Cardiac septum (tissue), 1 donor: Measurements from ENCODE around the gene LCT. TPM values are rescaled to one million over a fixed set of nuclear protein-coding genes. Genes with fewer than 3 reads are reported as not detected.
A peak's percentile ranks its signal among the peaks of the same experiment; 100 is the strongest.

Experiments
- DNase-seq: peaks from one replicate; pipeline ENCODE4 v3.0.0-alpha.2; 2020; ENCODE audit warnings: low spot score
- intact Hi-C: fragments of 100-400 bp; cut with DNase I; formaldehyde crosslinking; loops from one replicate; pipeline ENCODE4 v1.14.0; 2022
- long read RNA-seq: library from polyadenylated mRNA; unstranded; transcript quantifications from one replicate; pipeline ENCODE4 v2.0.0, GENCODE V29; 2021
- total RNA-seq: library from RNA; stranded (reverse); fragmentation: NEBNext Ultra II Directional; extraction: Animal tissue kit (Norgen Biotek cat#: 25700); gene quantifications from one replicate; pipeline ENCODE4 v1.2.1, GENCODE V29; 2021
- donor health status: DM: no; HTN: no; CAD: no.

LCT gene
- not detected for total RNA-seq
- long read RNA-seq, result 0 reads

DNA sequence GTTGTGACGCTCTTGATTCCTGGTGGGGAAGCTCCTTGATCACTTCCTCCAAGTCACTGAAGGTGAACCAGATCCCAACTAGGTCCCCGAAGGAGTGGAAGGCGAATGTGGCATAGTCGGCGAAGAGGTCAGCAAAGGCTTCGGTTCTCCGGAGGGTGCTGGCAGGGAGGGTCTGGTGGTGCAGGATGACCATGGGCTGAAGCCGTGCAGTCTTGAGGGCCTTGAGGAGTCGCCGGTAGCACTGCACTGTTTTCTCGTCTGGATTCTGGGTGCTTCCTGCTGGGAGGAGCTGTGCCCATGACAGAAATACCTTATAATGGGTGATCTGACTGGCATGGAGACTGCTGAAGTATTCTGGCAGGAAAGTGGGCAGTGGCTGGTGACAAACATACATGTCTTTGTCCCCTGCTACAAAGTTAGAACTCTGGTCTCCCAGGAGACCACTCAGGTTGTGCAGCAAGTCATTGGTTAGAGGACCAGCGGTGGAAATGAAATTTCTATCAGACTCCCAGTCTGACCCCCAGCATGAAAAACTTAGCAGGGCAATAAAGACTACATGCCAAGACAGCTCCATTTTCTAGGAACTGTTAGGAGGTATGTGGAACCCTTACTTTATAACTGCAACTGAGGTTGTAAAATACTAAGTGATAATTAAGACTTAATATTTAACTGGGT, at the start of gene LCT:
Gene LCT, minus strand, starts transcription at position 589 of the 675 bp plus-strand sequence. Its CDS starts 15 bp downstream, at position 574.
- no peak for DNase-seq
- intact Hi-C loops, result no loop called here

DNA sequence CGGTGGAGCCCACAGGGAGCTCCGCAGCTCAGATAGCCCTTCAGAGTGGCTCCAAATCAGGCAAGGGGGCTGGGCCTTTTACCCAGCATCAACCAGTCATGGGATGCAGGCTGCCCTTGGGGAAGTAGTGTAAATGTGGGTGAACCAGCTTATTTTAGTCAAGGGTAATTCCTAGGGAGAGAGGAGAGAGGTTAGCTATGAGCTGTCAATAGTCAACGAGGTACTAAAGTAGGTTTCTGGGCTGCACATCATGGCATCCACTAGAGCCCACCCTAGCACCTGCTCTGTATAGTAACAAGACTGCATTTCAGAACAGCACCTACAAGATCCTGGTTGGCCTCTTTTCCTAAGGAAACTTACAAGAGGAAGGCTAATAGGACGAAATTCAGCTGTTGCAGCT, 48.7 kb upstream of the LCT start:
- no peak for DNase-seq
- intact Hi-C loops, result no loop called here

DNA sequence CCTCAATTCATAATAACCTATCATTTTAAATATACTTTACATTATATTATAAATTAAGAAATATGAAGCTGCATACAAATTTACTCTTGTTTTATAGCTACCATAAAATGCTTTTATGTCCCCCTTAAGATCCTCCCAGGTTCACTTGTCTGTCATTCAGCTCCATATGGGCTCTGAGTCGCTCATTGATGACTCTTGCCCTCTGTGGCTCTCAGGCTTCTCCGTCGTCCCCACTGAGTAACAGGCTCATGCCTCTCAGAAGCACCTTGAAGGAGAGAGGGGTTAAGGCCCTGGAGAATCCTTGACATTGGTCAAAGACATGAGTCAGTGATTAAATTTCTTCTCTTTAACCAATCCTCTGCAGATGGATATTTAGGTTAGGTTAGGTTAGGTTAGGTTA, 45.4 kb upstream of the LCT start:
- intact Hi-C loops, result no loop called here
- DNase-seq, result no peak

DNA sequence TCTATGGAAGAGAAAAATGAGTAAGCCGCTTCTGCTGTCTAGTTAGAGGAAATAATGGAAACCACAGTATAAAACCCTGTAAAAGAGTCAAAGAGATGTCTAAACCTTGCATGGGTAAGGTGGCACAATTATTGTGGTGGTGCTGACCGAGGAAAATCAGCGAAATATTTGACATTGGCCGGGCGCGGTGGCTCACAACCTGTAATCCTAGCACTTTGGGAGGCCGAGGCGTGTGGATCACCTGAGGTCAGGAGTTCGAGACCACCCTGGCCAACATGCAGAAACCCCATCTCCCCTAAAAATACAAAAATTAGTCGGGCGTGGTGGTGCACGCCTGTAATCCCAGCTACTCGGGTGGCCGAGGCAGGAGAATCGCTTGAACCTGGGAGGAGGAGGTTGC, 39.8 kb upstream of the LCT start:
- DNase-seq, result peak; percentile 4
- intact Hi-C loops, result loop anchor here (5.0 kb wide), 1 partner anchor 134 kb away; the partner anchor contains the start of gene UBXN4

DNA sequence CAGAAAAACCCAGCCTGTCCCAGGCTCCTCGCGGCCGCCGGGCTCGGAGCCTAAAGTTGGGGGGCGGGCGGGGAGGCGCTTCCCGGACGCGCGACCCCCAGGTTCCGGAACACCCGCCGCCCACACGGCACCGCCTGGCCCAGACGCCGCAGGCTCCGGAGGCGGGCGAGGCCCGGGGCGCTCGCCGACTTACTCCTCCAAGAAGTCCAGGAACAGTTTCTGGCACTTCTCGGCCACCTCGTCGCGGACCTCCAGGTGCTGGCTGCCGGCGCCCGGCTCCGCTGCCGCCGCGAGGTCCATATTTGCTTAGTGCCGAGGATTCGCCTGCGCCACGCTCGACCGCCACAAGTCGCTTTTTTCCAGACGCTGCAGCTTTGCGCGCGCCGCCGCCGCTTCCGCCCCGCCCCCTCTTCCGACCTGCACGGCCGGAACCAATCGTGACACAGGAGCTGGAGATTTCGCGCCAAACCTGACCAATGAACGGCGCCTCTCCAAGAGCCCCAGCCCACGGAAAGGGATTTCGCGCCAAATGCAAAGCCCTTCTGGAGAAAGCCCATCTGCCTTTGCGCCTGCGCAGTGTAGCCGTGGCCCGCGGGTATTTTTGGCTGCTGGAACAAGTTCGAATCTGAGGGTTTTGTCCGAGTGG, 39.2 kb upstream of the LCT start, which contains the start of gene MCM6:
Gene MCM6, minus strand, starts transcription at position 378 of the 646 bp plus-strand sequence. Its CDS starts 78 bp downstream, at position 300.
- intact Hi-C loops, result loop anchor here (5.0 kb wide), 1 partner anchor 134 kb away; the partner anchor contains the start of gene UBXN4
- DNase-seq, result peak; percentile 98

DNA sequence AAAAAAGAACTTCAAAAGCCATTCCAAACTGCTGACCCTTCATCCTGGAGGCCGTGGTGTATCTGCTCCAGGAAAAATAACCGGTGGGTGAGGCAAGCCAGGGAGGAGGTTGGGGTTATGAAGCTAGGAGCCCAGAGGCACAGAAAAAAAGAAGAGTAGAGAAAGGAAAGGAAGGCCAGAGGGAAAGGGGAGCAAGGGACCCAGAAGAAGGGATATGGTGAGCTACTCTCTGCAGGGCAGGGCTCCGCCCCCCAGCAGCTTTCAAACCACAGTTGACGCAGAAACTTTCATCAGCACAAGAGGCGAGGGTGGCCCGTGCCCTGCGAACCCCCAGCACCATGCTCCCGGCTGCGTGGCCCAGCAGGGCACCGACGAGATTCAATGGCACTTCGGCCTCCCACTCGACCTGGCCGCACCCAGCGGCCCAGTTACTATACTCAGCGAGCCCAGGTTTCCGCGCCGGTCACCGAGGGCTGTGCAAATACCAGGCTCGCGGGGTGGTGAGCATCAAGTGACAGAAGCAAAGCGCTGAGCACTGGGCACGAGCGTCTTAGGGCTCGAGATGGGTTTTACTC, 38.6 kb upstream of the LCT start:
- intact Hi-C loops, result loop anchor here (5.0 kb wide), 1 partner anchor 133 kb away; the partner anchor contains the start of gene UBXN4
- peak; percentile 75 for DNase-seq

DNA sequence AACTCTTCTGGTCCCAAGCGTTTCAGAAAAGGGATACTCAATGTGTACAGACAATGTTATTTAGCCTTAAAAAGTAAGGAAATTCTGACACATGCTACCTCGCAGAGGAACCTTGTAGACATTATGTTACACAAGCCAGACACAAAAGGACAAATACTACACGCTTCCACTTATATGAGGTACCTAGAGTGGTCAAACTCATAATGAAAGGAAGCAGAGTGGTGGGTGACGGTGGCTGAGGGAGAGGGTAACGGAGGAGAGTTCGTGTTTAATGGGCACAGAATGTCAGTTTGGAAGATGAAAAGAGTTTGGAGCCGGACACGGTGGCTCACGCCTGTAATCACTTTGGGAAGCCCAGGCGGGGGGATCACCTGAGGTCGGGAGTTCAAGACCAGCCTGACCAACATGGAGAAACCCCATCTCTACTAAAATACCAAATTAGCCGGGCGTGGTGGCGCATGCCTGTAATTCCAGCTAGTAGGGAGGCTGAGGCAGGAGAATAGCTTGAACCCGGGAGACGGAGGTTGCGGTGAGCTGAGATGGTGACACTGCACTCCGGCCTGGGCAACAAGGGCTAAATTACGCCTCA, 37.9 kb upstream of the LCT start:
- peak; percentile 49 for DNase-seq
- intact Hi-C loops, result loop anchor here (5.0 kb wide), 1 partner anchor 133 kb away; the partner anchor contains the start of gene UBXN4

DNA sequence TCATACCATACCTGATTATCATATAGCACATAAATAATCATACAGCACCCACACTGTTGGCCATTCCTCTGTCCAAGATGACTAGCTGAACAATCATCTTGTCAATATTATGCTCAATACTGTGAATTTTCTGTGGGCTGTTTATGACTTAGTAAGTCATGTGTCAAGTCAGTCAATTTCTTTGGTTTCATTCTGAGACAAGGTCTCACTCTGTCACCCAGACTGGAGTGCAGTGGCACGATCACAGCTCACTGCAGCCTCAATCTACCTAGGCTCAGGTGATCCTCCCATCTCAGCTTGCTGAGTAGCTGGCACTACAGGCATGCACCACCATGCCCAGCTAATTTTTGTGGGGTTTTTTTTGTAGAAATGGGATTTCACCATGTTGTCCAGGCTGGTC, 33.6 kb upstream of the LCT start:
- no peak for DNase-seq
- intact Hi-C loops, result no loop called here

DNA sequence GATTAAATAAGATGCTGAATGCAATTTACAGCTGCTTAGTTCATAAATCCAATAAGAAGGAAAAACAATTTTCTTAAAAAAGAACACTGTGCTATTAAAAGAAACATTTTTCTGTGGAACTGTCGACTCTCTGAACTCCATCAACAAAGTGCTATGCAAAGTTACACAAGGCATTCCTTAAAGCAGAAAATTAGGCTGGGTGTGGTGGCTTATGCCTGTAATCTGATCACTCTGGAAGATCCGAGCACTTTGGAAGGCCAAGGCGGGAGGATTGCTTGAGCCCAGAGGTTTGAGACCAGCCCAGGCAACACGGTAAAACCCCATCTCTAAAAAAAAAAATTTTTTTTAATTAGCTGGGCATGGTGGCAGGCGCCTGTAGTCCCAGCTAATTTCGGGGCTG, 26.2 kb upstream of the LCT start:
- DNase-seq, result no peak
- intact Hi-C loops, result no loop called here

DNA sequence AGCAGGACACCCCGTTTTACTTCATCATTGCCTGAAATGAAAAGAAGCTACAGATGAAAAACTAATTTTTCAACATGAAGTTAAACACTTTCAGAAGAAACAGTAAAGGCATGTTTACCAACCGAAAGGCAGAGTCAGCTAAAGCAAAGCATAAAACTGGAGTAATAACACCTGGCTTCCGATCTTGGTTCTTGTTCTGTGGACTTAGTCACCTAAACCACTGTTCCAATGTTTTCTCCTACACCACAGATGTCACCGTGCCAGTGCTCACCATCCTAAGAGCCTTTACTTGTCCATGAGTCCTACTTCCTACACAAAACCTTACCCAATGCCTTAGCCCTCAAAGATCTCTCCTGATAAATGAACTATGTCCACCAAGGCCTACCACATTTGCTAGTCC, 25.7 kb upstream of the LCT start:
- DNase-seq, result no peak
- intact Hi-C loops, result no loop called here

DNA sequence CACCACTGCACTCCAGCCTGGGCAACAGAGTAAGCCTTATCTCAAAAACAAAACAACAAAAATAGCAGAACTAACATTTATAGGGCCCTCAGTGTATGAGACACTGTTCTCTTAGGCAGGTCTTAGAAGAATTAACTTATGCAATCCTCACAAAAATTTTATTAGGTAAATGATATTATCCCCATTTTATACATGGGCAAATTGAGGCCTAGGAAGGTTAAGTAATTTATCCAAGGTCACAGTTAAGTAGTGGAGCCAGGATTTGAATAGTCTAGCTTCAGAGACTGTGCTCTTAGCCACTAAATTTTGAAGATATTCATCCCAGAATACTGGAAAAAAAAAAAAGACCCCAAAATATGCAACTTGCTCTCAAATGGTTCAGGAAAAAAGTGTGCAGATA, 16.4 kb upstream of the LCT start:
- DNase-seq, result no peak
- intact Hi-C loops, result no loop called here

DNA sequence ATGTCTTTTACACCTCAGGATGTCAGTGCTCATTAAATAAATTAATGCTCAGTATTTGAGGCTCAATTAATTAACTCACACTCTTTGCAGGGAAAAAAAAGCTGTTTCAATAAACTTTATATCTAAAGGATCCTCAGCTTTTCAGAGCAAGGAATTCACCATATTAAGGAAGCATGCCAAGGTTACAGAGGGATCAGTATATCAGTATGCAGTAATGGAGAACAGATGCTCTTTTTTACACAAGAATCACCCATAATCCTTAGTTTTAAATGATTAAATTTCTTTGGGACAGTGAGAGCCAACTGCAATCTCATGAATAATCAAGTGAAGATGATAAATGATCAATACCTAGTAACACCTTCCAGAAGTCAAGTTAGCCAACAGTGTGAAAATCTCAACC, 14.9 kb upstream of the LCT start:
- no peak for DNase-seq
- intact Hi-C loops, result no loop called here

DNA sequence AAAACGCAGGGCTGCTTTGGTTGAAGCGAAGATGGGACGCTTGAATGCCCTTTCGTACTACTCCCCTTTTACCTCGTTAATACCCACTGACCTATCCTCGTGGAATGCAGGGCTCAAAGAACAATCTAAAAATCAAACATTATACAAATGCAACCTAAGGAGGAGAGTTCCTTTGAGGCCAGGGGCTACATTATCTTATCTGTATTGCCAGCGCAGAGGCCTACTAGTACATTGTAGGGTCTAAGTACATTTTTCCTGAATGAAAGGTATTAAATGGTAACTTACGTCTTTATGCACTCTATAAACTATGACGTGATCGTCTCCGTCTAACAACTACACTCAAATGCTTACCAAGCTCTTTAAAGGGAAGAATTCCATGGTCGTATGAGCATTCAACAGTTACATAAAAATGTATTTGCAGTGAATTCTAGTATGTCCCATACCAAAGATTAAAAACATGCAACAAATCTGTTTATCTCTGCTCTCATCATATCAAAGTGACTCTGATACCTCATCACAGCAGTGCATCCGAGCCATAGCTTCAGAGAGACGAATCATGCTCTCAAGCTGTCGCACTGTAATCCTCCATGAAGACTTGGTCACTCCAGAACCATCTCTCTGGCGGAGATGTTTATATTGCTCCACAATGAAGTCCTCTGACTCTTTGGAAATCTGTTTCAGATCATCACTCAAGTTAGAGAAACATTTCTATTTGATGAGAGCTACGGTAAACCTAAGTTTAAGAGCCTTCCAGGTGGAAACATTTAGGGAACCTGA, 14.1 kb upstream of the LCT start:
- no peak for DNase-seq
- intact Hi-C loops, result no loop called here

DNA sequence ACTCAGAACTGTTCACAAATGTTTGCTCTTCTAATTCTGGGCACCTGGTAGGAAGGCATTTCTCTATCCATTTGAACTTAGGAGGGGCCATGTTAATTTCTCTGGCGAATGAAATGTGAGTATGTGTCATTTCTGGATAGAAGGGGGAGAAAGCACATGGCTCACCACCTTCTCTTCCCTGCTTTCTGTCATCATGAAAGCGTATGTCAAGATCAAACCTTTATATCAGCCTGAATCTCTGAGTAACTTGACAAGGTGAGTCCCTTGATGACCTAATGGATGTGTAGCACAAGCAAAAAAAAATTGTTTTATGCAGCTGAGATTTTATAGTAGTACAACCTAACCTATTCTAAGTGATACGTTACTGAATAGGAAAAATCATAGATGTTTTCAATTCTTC, 12.1 kb upstream of the LCT start:
- DNase-seq, result no peak
- intact Hi-C loops, result no loop called here

DNA sequence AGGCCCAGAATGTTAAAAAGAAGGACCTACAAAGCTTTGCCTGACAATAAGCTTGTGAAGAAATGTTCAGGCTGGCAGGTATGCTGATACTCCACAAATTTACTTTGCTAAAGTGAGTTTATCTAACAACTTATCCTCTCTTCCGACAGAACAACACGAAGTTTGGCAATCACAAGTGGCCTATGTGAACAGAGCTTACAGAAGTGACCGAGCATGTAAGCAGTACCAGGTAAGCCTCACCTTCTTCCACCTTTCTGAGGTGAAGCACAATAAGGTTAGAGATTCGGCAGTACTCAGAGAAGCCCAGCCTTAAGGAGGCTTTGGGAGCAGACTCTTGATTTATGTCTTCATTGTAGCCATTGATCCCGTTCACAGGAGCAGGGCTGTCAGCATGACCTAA, 9.0 kb upstream of the LCT start:
- intact Hi-C loops, result no loop called here
- no peak for DNase-seq

DNA sequence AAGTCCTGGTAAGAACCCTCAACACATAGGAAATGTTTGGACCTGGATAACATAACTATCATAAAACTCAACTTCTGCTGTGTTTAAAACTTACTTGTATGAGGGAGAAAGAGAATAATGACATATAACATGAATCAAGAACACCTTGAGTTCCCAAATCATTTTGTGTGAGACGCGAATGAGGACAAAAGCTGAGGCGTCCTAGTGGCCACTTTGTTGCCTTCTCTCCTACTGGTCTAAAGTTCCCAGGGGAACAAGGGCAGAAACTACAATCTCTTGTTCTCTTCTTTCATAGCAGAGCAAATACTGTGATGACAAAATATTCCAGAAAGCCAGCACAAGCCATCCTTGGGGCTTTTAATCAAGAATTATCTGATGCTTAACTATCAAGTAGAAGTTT, 8.3 kb upstream of the LCT start:
- DNase-seq, result no peak
- intact Hi-C loops, result no loop called here

DNA sequence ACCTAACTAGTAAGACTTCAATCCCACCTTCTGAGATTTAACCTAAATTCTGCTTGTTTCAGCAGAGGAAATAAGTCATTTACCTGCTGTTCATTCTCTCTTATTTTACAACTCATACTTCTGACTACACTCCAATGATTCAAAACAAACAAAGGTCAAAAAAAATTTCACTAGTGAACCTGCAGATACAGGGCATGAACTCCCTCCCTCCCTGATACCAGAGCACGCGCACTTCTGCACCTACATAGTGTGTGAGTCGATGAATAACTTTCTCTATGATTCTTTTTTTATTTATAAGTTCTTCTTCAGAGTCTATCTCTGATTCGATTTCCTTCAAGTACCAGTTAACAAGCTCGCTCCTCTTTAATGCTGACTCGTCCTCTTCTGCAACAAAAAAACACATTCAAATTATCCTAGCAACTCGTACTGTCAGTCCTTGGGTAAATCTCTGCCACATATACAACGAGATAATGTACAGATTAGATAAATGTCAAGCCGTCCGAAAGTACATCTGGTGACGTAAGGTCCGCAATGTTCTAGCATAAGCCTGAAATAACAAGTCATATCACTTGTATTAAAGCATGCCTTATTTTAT, 7.4 kb upstream of the LCT start:
- no peak for DNase-seq
- intact Hi-C loops, result no loop called here

DNA sequence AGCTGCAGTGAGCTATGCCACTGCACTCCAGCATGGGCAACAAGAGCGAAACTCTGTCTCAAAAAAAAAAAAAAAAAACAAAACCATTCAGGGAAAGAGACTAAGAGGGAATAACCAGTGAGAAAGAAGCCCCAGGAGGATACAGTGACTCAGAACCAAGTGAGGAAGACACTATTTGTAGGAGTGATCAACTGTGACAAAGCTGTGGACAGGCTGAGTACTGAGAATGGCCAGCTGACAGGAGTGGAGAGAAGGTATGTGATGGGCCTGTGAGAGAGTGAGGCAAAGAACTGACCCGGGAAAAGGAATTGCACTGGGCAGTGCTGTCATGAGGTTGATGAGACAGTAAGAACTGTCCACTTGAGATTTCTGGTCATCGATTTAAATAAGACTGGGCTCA, 6.7 kb upstream of the LCT start:
- intact Hi-C loops, result no loop called here
- DNase-seq, result no peak

DNA sequence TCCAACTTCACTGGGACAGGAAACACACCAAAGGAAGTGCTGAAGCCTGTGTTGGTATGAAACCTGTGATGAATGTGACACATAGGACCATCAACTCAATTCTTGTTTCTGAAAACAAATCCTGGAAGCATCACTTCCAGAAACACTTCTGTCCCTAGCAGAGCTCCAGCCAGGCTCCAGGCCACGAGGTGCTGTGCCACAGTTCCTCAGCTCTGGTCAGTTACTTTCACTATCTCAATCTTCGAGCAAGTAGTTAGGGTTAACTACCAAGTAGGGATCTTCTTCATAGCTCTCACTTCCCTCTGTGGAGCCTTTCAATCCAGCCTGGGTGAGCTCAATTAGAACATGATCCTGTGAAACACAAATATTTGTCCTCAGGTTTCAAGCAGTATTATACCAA, 3.6 kb upstream of the LCT start:
- intact Hi-C loops, result no loop called here
- DNase-seq, result no peak
